HEK293T (cell line): ENCODE data around the gene LRMDA.

Experiments
- ARNT ChIP-seq: fragments of 450-650 bp; IDR thresholded peaks from 2 replicates; pipeline ENCODE4 v1.6.1; 2017; ENCODE audit warnings: mild to moderate bottlenecking
- BHLHE40 ChIP-seq: fragments of 450-650 bp; IDR thresholded peaks from 2 replicates; pipeline ENCODE4 v1.6.1; 2016; ENCODE audit warnings: mild to moderate bottlenecking, moderate library complexity, borderline replicate concordance
- CTBP1 ChIP-seq: fragments of 450-650 bp; IDR thresholded peaks from 2 replicates; pipeline ENCODE4 v1.6.1; 2016; ENCODE audit warnings: borderline replicate concordance
- FOXA1 ChIP-seq: fragments of 450-650 bp; IDR thresholded peaks from 2 replicates; pipeline ENCODE4 v1.6.1; 2016; ENCODE audit warnings: mild to moderate bottlenecking
- FOXK2 ChIP-seq: fragments of 450-650 bp; IDR thresholded peaks from 2 replicates; pipeline ENCODE4 v1.6.1; 2016; ENCODE audit warnings: mild to moderate bottlenecking
- FOXM1 ChIP-seq: fragments of 450-650 bp; IDR thresholded peaks from 2 replicates; pipeline ENCODE4 v1.6.1; 2017; ENCODE audit warnings: mild to moderate bottlenecking, borderline replicate concordance
- L3MBTL2 ChIP-seq: fragments of 450-650 bp; conservative IDR thresholded peaks from 2 replicates; pipeline ENCODE4 v1.6.1; 2016; ENCODE audit warnings: mild to moderate bottlenecking
- NFRKB ChIP-seq: fragments of 450-650 bp; IDR thresholded peaks from 2 replicates; pipeline ENCODE4 v1.6.1; 2016; ENCODE audit warnings: mild to moderate bottlenecking, moderate library complexity
- PKNOX1 ChIP-seq: fragments of 450-650 bp; IDR thresholded peaks from 2 replicates; pipeline ENCODE4 v1.6.1; 2016
- SUZ12 ChIP-seq: fragments of 450-650 bp; IDR thresholded peaks from 2 replicates; pipeline ENCODE4 v1.6.1; 2016; ENCODE audit warnings: mild to moderate bottlenecking
- ZNF384 ChIP-seq: fragments of 450-650 bp; IDR thresholded peaks from 2 replicates; pipeline ENCODE4 v1.6.1; 2016

- TF ChIP-seq FOXM1: no peak
- no peak for TF ChIP-seq BHLHE40
- TF ChIP-seq SUZ12: no peak
- no peak for TF ChIP-seq NFRKB
- TF ChIP-seq CTBP1: no peak
- TF ChIP-seq PKNOX1: no peak
- no peak for TF ChIP-seq FOXA1
- TF ChIP-seq FOXK2: no peak
- no peak for TF ChIP-seq ZNF384
- TF ChIP-seq L3MBTL2: no peak
- TF ChIP-seq ARNT: no peak
Observed at GRCh38 chr10:75392271-75392670, 39.2 kb upstream of the LRMDA start.
